Measurements from ENCODE around the gene SERTAD2. TPM values are rescaled to one million over a fixed set of nuclear protein-coding genes. Genes with fewer than 3 reads are reported as not detected.
A peak's percentile ranks its signal among the peaks of the same experiment; 100 is the strongest.

Gene SERTAD2
- total RNA-seq, 1 donor from 2014 or later, result 19.1 TPM

DNA sequence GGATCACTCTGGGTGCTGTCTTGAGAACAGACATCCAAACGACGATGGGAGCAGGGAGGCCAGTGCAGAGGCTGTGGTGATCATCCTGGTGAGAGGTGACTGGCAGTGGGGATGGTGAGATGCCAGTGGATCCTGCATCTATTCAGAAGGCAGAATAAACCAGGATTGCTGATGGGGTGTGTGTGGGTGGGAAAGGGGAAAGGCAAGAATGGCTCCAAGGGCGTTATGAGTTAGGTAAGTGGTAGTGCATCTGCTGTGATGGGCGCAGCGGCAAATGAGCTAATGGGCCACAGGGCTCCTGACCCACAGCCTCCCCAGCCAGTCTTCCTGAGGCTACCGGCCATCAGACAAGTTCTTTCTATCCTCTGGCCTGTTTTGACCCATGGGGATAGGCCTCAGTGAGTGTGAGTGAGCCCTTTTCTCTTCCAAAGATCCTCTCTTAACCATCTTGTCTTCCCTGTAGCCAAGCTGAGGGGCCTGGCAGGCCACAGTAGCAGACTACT is 29.6 kb downstream of the SERTAD2 start:
- H3K27ac ChIP-seq, result no peak overlapping the region
- no peak for TF ChIP-seq EZH2phosphoT487 (IDR thresholded peaks at IDR 0.05)
- no peak for TF ChIP-seq EZH2 (IDR thresholded peaks at IDR 0.05)
- TF ChIP-seq, protein P1, sequence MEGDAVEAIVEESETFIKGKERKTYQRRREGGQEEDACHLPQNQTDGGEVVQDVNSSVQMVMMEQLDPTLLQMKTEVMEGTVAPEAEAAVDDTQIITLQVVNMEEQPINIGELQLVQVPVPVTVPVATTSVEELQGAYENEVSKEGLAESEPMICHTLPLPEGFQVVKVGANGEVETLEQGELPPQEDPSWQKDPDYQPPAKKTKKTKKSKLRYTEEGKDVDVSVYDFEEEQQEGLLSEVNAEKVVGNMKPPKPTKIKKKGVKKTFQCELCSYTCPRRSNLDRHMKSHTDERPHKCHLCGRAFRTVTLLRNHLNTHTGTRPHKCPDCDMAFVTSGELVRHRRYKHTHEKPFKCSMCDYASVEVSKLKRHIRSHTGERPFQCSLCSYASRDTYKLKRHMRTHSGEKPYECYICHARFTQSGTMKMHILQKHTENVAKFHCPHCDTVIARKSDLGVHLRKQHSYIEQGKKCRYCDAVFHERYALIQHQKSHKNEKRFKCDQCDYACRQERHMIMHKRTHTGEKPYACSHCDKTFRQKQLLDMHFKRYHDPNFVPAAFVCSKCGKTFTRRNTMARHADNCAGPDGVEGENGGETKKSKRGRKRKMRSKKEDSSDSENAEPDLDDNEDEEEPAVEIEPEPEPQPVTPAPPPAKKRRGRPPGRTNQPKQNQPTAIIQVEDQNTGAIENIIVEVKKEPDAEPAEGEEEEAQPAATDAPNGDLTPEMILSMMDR (IDR thresholded peaks at IDR 0.05), result no peak
- no peak for DNase-seq (ENCODE audit: low spot score)

DNA sequence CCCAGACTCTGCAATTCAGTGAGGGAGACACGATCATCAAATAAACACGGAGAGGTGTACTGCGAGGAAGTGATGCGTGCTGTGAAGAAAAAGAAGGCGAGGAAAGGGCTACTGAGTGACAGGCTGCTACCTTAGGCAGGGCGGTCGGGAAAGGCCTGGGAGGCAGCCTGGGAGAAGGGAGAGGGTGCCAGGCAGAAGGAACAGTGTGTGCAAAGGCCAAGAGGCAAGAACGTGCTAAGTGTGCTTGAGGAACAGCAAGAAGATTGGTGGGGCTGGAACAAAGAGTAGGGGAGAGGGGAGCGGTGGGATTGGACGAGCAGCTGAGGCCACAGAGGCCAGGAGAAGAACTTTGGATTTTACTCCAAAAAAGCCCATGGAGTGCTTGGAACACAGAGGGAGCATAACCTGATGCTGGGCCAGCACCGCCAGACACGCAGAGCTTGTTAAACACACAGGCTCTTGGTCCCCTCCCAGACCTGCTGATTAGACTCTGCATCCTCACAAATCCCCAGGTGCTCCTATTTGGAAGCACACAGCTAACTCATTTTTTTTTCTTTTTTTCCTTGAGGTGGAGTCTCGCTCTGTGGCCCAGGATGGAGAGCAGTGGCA is 30.4 kb downstream of the SERTAD2 start:
- no peak overlapping the region for H3K4me3 Mint-ChIP-seq
- H4K20me1 ChIP-seq (ENCODE audit: low read depth), result no peaks in the 10 kb centered on the region
- no peak overlapping the region for H3K4me2 ChIP-seq
- H3K27me3 ChIP-seq, result no peaks in the 10 kb centered on the region
- H3K4me1 ChIP-seq, result peaks cover 77% of the 10 kb centered on the region
- H3K36me3 ChIP-seq, result no peaks in the 10 kb centered on the region
- peak overlapping the region; percentile 3 for H3K27ac Mint-ChIP-seq
- TF ChIP-seq, protein P1 (IDR thresholded peaks at IDR 0.05), result no peak
- TF ChIP-seq EZH2 (IDR thresholded peaks at IDR 0.05) (no peak), EZH2phosphoT487 (IDR thresholded peaks at IDR 0.05) (no peak)
- H3K79me2 ChIP-seq (ENCODE audit: low read depth), result no peaks in the 10 kb centered on the region
- peaks cover 4% of the 10 kb centered on the region for H3K27me3 Mint-ChIP-seq (ENCODE audit: insufficient read depth, low read depth)
- H3K4me1 Mint-ChIP-seq, result peaks cover 58% of the 10 kb centered on the region
- no peaks in the 10 kb centered on the region for H3K36me3 Mint-ChIP-seq
- H3K9me3 ChIP-seq (ENCODE audit: low read depth), result no peaks in the 10 kb centered on the region
- H3F3A ChIP-seq (ENCODE audit: low read depth), result peaks cover 35% of the 10 kb centered on the region
- no peak overlapping the region for H3K27ac ChIP-seq
- DNase-seq (ENCODE audit: low spot score), result no peak
- H2AFZ ChIP-seq (replicated peaks), result peak overlapping the region; percentile 35
- H3K4me3 ChIP-seq, result no peak overlapping the region
- no peaks in the 10 kb centered on the region for H3K9me3 Mint-ChIP-seq
- H3K9ac ChIP-seq, result no peak overlapping the region

More for the DNA sequence above, 29.6 kb downstream of the SERTAD2 start:
- H3K36me3 ChIP-seq, result no peaks in the 10 kb centered on the region
- H3K27me3 ChIP-seq, result no peaks in the 10 kb centered on the region
- no peak overlapping the region for H3K4me2 ChIP-seq
- Mint-ChIP-seq H3K4me1 (peaks cover 60% of the 10 kb centered on the region), H3K4me3 (no peak overlapping the region), H3K27ac (peak overlapping the region; percentile 64), H3K36me3 (no peaks in the 10 kb centered on the region), H3K27me3 (ENCODE audit: insufficient read depth, low read depth) (peaks cover 4% of the 10 kb centered on the region), H3K9me3 (no peaks in the 10 kb centered on the region)
- H3K4me1 ChIP-seq, result peaks cover 73% of the 10 kb centered on the region
- no peaks in the 10 kb centered on the region for H4K20me1 ChIP-seq (ENCODE audit: low read depth)
- peaks cover 38% of the 10 kb centered on the region for H3F3A ChIP-seq (ENCODE audit: low read depth)
- H3K9ac ChIP-seq, result no peak overlapping the region
- no peak overlapping the region for H2AFZ ChIP-seq (replicated peaks)
- no peaks in the 10 kb centered on the region for H3K9me3 ChIP-seq (ENCODE audit: low read depth)
- no peaks in the 10 kb centered on the region for H3K79me2 ChIP-seq (ENCODE audit: low read depth)
- no peak overlapping the region for H3K4me3 ChIP-seq

DNA sequence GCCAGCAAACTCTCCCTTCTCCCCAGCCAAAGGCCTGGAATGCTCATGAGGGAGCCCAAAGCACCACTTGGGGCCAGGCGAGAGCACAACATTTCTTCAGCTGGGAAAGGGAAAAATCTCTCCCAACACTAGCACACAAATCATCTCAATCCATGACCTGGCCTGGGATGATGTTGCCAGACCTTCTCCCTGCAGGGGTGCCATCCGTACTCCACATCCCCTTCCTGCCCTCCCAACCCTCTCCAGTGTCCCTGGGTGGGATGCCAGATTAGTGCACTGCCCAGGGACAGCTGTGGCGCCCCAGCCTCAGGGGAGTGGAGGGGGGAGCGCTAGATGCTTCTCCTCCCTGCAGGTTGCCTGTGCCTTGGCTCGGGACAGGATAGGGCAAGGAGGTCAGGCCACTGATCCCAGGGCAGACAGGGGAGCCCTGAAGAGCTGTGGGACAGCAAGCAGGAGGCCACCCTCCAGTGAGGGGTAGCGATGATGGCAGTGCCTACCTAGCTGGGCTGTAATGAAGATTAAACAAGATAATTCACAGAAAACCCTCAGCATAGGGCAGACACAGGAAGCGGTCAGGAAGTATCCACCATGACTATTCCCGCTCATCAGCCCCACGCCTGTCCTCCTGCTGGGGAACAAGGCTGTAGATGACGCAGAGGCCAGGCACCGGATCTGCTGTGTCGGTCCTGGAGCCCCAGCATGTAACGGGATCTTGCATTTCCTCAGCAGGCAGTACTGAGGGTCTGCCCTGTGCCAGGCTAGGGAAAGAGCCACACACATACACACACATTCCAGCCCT is 31.1 kb downstream of the SERTAD2 start:
- H3K9ac ChIP-seq, result no peak overlapping the region
- no peaks in the 10 kb centered on the region for H3K9me3 ChIP-seq (ENCODE audit: low read depth)
- H3K36me3 Mint-ChIP-seq, result no peaks in the 10 kb centered on the region
- no peak overlapping the region for H3K4me3 ChIP-seq
- peak; percentile 63 for DNase-seq (ENCODE audit: low spot score)
- peaks cover 7% of the 10 kb centered on the region for H3K27me3 Mint-ChIP-seq (ENCODE audit: insufficient read depth, low read depth)
- H3K27ac ChIP-seq, result peak overlapping the region; percentile 60
- H3K4me2 ChIP-seq, result peak overlapping the region; percentile 48
- H3K4me1 Mint-ChIP-seq, result peaks cover 59% of the 10 kb centered on the region
- no peaks in the 10 kb centered on the region for H3K27me3 ChIP-seq
- TF ChIP-seq EZH2phosphoT487 (IDR thresholded peaks at IDR 0.05), result no peak
- TF ChIP-seq, protein P1 (IDR thresholded peaks at IDR 0.05), result peak; percentile 42
- peak overlapping the region; percentile 3 for H3K27ac Mint-ChIP-seq
- H3K36me3 ChIP-seq, result no peaks in the 10 kb centered on the region
- H2AFZ ChIP-seq (replicated peaks), result peak overlapping the region; percentile 63
- H3K4me3 Mint-ChIP-seq, result no peak overlapping the region
- H3K9me3 Mint-ChIP-seq, result no peaks in the 10 kb centered on the region
- peaks cover 40% of the 10 kb centered on the region for H3F3A ChIP-seq (ENCODE audit: low read depth)
- no peaks in the 10 kb centered on the region for H3K79me2 ChIP-seq (ENCODE audit: low read depth)
- H3K4me1 ChIP-seq, result peaks cover 82% of the 10 kb centered on the region
- no peaks in the 10 kb centered on the region for H4K20me1 ChIP-seq (ENCODE audit: low read depth)

Measured in neural progenitor cell (in vitro differentiated cells).